ENCODE data around the gene CDKN1B.
A peak's percentile ranks its signal among the peaks of the same experiment; 100 is the strongest.

- TF ChIP-seq, protein P1, sequence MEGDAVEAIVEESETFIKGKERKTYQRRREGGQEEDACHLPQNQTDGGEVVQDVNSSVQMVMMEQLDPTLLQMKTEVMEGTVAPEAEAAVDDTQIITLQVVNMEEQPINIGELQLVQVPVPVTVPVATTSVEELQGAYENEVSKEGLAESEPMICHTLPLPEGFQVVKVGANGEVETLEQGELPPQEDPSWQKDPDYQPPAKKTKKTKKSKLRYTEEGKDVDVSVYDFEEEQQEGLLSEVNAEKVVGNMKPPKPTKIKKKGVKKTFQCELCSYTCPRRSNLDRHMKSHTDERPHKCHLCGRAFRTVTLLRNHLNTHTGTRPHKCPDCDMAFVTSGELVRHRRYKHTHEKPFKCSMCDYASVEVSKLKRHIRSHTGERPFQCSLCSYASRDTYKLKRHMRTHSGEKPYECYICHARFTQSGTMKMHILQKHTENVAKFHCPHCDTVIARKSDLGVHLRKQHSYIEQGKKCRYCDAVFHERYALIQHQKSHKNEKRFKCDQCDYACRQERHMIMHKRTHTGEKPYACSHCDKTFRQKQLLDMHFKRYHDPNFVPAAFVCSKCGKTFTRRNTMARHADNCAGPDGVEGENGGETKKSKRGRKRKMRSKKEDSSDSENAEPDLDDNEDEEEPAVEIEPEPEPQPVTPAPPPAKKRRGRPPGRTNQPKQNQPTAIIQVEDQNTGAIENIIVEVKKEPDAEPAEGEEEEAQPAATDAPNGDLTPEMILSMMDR (IDR thresholded peaks at IDR 0.05 in 2 of 3, conservative IDR thresholded peaks at IDR 0.05 in 1 of 3; ENCODE audit: borderline replicate concordance in 1 of 3, insufficient read depth in 1 of 3, low read depth in 2 of 3, low read length in 2 of 3): no peak
- TF ChIP-seq, protein P2, sequence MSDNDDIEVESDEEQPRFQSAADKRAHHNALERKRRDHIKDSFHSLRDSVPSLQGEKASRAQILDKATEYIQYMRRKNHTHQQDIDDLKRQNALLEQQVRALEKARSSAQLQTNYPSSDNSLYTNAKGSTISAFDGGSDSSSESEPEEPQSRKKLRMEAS (IDR thresholded peaks at IDR 0.05): no peak
- TF ChIP-seq EGR1 (IDR thresholded peaks at IDR 0.05; ENCODE audit: low read depth) (peak; percentile 47; the same call in 1 of the 2 replicates), EZH2phosphoT487 (IDR thresholded peaks at IDR 0.05; ENCODE audit: borderline replicate concordance) (no peak), ELF1 (IDR thresholded peaks at IDR 0.05; ENCODE audit: borderline replicate concordance, low read depth) (no peak), SRF (IDR thresholded peaks at IDR 0.05; ENCODE audit: low read depth) (no peak), POLR2A (IDR thresholded peaks at IDR 0.05; ENCODE audit: borderline replicate concordance, extremely low read depth, insufficient read depth, insufficient read length) (no peak), SIN3A (IDR thresholded peaks at IDR 0.05; ENCODE audit: low read depth) (no peak), FOSL1 (IDR thresholded peaks at IDR 0.05; ENCODE audit: low read depth) (no peak), YY1 (IDR thresholded peaks at IDR 0.05; ENCODE audit: extremely low read depth, insufficient replicate concordance, low read depth, low read length) (no peak), CEBPB (IDR thresholded peaks at IDR 0.05; ENCODE audit: low read depth) (no peak), POLR2AphosphoS5 (IDR thresholded peaks at IDR 0.05; ENCODE audit: low read depth, low read length) (no peak), RAD21 (IDR thresholded peaks at IDR 0.05; ENCODE audit: low read depth) (no peak)
Measured at GRCh38 chr12:12724421-12725085, 7.4 kb downstream of the CDKN1B start.
